GM18508 (cell line): Measurements from ENCODE around the gene PFN3.
"Not testable (repeated sequence)": the region's sequence is repeated elsewhere in the genome, so short reads cannot be mapped to it uniquely, and the experiment has no call there.

Source experiments
- ATAC-seq: cut with Tn5 transposase; IDR thresholded peaks from one replicate; pipeline ENCODE4 v1.9.1; 2021; ENCODE audit warnings: moderate number of reproducible peaks; ENCODE audit not compliant: insufficient read depth, unreplicated experiment

The PFN3 gene

GRCh38 chr5:177425801-177426565 is 25.5 kb upstream of the PFN3 start:
- ATAC-seq: peak; percentile 74

GRCh38 chr5:177425196-177425800 is 24.8 kb upstream of the PFN3 start:
- no peak for ATAC-seq

GRCh38 chr5:177423671-177424070 is 23.2 kb upstream of the PFN3 start:
- ATAC-seq: no peak

- ATAC-seq: no peak
These were observed 20.8 kb upstream of the PFN3 start for GRCh38 chr5:177421062-177421798.

GRCh38 chr5:177420472-177420871 is 20.0 kb upstream of the PFN3 start:
- ATAC-seq: not testable (repeated sequence)

GRCh38 chr5:177419046-177419445 is 18.6 kb upstream of the PFN3 start:
- ATAC-seq: no peak

GRCh38 chr5:177417081-177417480 is 16.6 kb upstream of the PFN3 start:
- not testable (repeated sequence) for ATAC-seq

- ATAC-seq: no peak
These were observed 14.0 kb upstream of the PFN3 start for GRCh38 chr5:177414481-177414880.

- ATAC-seq: peak; percentile 51
These were observed 12.3 kb upstream of the PFN3 start for GRCh38 chr5:177412603-177413233.

GRCh38 chr5:177410575-177410974 is 10.1 kb upstream of the PFN3 start:
- no peak for ATAC-seq

GRCh38 chr5:177409043-177409801 is 8.8 kb upstream of the PFN3 start, which contains the start of gene F12:
Gene F12, minus strand, starts transcription at chr5:177409564. Its CDS starts 37 bp downstream, at chr5:177409527.
- ATAC-seq: no peak

GRCh38 chr5:177405805-177406204 is 5.3 kb upstream of the PFN3 start:
- ATAC-seq: no peak

GRCh38 chr5:177405312-177405711 is 4.9 kb upstream of the PFN3 start:
- no peak for ATAC-seq

- ATAC-seq: no peak
These were observed 4.2 kb upstream of the PFN3 start for GRCh38 chr5:177404641-177405179.

GRCh38 chr5:177403792-177404640 is 3.6 kb upstream of the PFN3 start:
- ATAC-seq: no peak

GRCh38 chr5:177403102-177403791 is 2.8 kb upstream of the PFN3 start:
- no peak for ATAC-seq

- no peak for ATAC-seq
These were observed 2.0 kb upstream of the PFN3 start for GRCh38 chr5:177402271-177403043.
